DOHH2 (cell line): ENCODE data around the gene NUP42.

Experiments
- EZH2phosphoT487 ChIP-seq: fragments of 200-600 bp; sonication (generic); IDR thresholded peaks from 2 replicates; pipeline ENCODE4 v1.6.1; 2017; ENCODE audit warnings: borderline replicate concordance, mild to moderate bottlenecking, antibody characterized with exemption, low read length, moderate library complexity, mixed read lengths
- TF ChIP-seq, protein P1 (sequence below): fragments of 200-600 bp; sonication (generic); IDR thresholded peaks from one replicate; pipeline ENCODE4 v1.5.1; 2014; ENCODE audit warnings: antibody characterized with exemption, mild to moderate bottlenecking, low read depth, low read length; ENCODE audit not compliant: poor library complexity, severe bottlenecking

DNA sequence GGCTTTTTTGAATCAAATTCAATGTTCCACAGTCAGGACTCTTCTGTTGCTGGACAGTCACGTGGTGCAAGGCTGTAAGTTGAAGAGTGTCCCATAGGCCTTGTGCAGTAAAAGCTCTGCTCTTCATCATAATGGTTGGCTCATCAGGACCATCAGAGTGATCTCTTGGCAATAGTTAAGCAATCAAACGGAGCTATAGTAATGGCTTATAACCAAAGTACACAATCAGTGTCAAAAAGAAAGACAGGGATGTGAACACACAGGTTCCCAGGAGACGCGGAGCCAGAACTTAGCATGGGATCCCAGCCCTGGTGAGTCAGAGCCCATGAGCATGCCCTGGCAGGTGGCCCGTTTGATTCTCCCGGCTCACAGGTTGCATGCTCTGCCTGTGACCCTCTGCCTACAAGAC, 54.0 kb downstream of the NUP42 start:
- TF ChIP-seq, protein P1, sequence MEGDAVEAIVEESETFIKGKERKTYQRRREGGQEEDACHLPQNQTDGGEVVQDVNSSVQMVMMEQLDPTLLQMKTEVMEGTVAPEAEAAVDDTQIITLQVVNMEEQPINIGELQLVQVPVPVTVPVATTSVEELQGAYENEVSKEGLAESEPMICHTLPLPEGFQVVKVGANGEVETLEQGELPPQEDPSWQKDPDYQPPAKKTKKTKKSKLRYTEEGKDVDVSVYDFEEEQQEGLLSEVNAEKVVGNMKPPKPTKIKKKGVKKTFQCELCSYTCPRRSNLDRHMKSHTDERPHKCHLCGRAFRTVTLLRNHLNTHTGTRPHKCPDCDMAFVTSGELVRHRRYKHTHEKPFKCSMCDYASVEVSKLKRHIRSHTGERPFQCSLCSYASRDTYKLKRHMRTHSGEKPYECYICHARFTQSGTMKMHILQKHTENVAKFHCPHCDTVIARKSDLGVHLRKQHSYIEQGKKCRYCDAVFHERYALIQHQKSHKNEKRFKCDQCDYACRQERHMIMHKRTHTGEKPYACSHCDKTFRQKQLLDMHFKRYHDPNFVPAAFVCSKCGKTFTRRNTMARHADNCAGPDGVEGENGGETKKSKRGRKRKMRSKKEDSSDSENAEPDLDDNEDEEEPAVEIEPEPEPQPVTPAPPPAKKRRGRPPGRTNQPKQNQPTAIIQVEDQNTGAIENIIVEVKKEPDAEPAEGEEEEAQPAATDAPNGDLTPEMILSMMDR: no peak
- no peak for TF ChIP-seq EZH2phosphoT487
